GDM1 (cell line): ENCODE results near the gene AASS.

Experiments used
- DNase-seq: peaks from one replicate; lab custom pipeline; 2025; lab: John Stamatoyannopoulos, UW

Gene AASS

DNA sequence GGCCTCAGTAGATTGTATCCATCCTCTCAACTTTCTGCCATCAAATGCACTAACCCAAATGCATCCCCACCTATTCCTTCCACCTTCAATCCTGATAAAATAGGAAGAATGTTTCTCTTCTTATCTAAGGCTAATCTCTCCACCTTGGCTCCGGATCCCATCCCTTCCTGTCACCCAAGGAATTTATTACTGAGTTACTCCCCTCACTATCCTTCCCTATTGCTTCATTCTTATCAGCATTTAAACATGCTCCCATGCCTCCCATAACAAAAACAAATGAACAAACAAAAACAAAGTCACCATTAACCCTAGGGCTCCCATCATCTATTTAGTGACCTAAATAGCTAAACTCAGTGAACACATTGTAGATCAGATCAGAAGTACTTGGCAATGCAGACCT lies 25.3 kb downstream of the AASS start:
- DNase-seq: no peak

- DNase-seq: no peak
Observed at GRCh38 chr7:122103064-122103463, 41.0 kb downstream of the AASS start.

DNA sequence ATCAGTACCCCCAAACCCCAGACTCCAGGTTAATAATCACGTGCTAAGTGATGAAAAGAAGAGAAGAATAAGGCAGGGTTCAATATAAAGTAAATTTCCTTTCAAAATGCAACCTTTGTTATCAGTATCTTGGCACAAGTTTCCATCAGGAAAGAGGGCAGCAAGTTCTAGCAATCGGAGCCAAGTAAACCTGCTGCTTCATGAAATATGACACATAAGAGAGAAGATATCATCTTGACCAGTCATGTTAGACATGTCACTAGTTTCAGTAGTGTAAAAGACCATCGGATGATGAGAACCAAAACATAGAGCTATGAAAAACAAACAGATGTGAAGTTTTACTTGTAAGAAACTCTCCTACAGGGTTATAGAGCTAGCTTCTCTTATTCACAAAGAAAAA lies 44.0 kb downstream of the AASS start:
- DNase-seq: no peak

GRCh38 chr7:122095642-122096041 lies 48.4 kb downstream of the AASS start:
- no peak for DNase-seq

DNA sequence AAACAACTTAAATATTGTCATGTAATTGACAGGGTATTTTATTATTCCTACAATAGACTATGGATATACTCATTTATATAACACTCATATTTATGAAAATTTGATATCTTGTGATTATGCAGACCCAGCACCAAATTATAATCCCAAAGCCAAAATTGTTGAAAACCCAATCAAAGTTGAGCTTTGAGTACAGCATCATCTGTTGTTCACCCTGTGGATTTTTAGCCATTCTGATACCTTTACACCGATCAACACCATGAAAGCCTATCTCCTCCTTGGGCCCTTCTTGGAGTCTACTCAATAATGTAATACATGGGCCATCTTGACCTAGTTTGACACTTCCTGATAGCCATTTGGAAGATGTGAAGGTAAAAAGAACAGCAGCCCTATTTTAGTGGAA lies 49.5 kb downstream of the AASS start:
- no peak for DNase-seq

DNA sequence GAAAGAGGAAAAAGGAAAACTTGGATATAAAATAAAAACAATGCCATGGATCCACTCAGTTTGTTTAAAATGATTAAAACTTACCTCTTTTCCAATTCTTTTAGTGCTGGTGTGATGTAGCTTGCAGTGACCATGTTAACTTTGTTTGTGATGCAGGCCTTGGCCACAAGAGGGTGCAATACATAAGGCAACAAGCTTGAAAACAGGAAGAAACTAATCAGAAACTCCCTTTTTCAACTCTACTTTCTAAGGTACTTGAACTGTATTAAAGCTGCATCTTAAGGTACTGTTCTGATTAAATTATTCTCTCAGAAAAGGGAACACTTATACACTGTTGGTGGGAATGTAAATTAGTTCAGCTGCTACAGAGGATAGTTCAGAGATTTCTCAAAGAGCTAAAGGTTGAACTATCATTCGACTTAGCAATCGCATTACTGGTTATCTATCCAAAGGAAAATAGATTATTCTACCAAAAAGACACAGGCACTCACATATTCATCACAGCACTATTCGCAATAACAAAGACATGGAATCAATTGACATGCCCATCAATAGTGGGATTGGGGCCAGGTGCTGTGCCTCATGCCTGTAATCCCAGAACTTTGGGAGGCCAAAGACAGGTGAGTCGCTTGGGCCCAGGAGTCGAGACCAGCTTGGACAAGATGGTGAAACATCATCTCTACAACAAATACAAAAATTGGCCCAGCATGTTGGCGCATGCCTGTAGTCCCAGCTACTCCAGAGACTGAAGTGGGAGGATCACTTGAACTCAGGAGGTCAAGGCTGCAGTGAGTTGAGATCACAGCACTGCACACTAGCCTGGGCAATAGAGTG lies 50.9 kb downstream of the AASS start:
- peak; percentile 24 for DNase-seq

GRCh38 chr7:122082670-122083069 lies 61.4 kb downstream of the AASS start:
- no peak for DNase-seq

GRCh38 chr7:122082160-122082559 lies 61.9 kb downstream of the AASS start:
- no peak for DNase-seq

DNA sequence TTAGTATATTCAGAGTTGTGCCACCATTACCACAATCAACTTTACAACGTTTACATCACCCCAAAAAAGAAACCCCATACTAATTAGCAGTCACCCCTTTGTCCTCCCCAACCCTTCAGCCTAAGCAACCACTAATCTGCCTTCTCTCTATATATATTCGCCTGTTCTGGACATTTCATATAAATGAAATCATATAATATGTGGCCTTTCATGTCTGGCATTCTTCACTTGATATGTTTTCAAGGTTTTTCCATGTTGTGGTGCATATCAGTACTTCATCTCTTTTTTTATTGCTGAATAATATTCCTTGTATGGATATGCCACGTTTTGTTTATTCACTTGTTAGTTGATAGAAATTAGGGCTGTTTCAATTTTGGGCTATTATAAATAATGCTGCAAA lies 70.4 kb downstream of the AASS start:
- no peak for DNase-seq

DNA sequence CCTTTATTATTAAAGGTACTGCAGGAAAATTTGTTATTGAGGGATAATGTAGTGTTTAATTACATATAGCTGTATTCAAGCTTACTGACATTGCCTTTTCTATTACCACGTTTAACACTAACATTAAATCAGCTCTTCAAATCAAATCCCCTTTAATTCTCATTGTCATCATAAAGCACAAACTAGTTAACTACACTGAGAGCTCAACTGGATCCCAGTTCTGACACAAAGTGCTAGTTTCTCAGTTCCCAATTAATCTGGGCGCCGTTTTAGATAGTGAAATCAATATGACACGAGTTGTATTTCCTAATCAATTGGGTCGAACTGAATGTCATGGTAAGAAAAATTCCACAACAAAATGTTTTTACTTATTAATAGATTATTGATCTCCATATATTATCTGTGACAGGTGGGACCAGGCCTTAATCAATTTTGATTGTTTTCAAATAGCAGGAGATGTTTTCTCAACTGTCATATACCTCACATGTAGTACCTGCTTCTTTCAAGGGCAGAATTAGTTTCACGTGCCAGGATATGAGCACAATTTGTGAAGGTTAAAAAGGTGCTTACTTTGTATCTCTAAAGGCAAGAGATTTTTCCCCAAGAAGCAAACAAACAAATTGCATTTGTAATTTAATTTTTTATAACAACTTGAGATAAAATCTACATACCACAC lies 71.0 kb downstream of the AASS start:
- DNase-seq: no peak

DNA sequence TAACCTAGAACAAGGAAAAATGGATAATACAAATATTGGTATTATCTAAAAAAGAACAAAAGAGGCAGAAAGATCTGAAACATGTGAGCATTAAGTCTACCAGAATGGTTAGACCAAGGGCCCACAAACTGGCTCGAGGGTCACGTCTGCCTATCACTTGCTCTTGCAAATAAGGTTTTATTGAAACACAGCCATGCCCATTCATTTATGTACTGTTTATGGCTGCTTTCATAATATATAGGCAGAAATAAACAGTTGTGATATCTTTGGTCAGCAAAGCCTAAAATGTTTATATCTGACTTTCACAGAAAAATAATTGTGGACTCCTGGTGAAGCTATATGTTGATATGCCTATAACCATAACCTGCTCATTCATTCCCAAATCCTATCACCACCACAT lies 71.8 kb downstream of the AASS start:
- no peak for DNase-seq

DNA sequence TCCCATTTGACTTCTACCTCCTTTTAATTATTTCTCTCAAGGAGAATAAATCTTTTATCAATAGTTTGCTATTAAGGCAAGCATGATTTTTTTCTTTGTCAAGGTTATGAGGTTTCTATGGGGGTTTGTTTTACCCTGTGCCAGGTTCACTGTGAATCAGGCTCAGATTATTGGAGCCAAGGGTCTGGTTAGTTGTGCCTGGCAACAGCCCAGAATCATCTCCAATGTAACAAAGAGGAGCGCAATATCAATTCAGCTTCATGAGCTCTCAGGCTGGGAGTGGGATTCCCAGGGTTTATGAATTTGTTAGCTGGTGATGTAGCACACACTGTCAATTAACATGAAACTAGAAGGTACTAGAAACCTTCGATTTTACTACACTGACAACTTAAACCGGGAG lies 73.2 kb downstream of the AASS start:
- DNase-seq: no peak

DNA sequence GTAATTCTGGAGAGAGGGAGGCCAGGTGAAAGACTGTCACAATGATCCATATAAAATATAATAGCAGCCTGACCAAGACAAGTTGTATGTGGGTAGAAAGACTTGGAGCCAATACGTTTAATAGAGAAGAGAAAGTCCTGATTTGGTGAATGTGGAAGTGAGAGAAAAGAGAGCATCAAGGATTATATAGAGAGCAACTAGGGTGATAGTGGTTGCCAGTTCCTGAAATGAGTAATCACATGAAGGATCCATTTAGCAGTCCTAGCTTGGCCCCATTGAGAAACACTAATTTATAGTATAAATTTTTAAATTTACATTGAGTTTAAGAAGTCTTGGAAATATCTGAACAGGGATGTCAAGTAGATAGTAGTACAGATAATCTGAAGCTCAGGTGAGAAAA lies 74.0 kb downstream of the AASS start:
- DNase-seq: no peak

DNA sequence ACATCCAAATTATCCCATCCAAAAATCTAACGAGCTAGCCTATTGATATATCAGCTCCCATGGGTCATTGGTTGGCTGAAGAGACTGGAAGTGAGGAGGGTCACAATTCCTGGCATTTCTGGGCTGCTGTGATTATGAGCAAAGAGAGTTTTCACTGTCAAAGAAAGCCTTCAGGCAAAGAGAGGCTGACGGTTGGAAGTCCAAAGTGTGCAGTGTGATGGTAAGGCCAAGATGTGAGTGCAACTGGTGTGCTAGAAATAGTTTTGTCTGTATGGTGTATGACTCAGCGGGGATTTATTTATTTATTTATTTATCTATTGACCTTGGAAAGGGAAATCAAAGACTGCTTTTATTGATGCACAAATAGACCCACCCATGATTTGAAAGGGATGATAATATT lies 75.0 kb downstream of the AASS start:
- no peak for DNase-seq

DNA sequence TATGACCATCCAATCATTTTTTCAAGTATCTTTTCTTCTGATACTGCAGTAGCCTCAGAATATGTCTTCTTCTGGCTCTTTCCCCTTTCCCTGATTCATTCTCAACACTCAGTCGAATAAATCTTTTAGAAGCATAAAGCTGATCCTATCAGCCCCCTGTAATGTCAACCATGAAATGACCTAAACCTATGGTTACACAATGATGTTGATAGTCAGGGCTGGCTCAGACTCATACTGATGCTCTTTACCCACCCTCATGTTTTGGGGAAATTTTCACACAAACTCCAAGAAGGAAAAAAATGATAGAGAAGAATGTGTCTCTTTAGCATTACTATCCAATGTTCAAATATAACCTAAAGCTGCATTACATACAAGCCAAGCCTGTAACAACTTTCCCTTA lies 76.0 kb downstream of the AASS start:
- no peak for DNase-seq

GRCh38 chr7:122067077-122067476 lies 77.0 kb downstream of the AASS start:
- no peak for DNase-seq

DNA sequence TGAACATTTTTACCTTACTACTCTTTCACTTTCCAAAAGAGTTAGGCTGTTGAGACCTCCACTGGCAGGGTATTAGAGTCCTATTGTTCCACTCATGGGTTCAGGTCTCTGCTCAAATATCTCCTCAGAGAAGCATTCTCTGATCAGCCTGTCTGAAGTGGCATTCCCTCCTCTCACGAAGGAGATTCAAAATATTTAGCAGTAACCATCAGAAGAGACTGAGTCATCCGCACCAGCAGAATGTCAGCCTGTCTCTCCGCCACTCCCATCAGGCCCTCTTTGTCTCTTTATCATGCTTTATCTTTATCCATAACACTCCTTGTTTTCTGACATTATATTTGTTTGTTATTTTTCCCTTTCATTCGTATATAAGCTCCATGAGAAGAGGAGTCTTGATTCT lies 79.1 kb downstream of the AASS start:
- no peak for DNase-seq

GRCh38 chr7:122063146-122063545 lies 80.9 kb downstream of the AASS start:
- no peak for DNase-seq

- DNase-seq: no peak
Observed at GRCh38 chr7:122059542-122059941, 84.5 kb downstream of the AASS start.

DNA sequence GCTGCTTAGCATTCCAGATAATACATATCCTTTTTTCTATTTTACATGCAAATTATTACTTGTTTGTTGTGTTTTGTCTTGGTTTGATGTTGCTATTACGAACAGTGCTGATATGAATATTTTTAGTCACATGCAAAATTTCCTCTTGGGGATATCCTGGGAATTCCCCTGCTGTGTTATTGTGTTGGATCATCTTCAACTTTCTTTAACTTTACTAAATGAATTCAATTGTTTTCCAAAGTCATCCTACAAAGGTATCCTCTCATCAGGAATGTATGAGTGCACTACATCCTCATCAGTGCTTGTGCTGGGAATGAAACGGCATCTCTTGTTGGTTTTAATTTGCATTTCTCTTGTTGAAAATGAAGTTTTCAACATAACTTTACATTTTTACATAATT lies 87.1 kb downstream of the AASS start:
- no peak for DNase-seq

GRCh38 chr7:122055073-122055472 lies 89.0 kb downstream of the AASS start:
- DNase-seq: no peak

GRCh38 chr7:122054393-122054792 lies 89.7 kb downstream of the AASS start:
- DNase-seq: no peak

DNA sequence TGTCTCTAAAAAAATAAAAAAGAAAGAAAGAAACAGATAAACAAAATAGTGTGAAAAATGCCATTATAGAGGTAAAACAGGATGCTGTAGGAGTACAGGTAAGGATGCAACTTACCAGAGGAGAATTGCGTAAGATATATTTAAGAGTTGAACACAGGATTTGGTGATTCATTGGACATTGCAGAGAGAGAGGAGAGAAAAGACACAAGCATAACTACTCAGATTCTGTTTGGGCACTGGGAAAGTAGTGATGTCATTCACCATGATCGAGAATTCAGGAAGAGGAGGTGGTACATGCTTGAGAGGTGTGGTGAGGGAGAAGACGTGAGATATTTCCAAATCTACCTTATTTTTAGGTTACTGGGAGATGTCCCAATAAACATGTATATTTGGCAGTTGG lies 97.6 kb downstream of the AASS start:
- no peak for DNase-seq

GRCh38 chr7:122040147-122040546 lies 103.9 kb downstream of the AASS start:
- no peak for DNase-seq
